CD1c-positive myeloid dendritic cell (primary cell): ENCODE results near the gene DIP2C.
A peak's percentile ranks its signal among the peaks of the same experiment; 100 is the strongest.

ENCODE experiments used
- DNase-seq: peaks from one replicate; pipeline ENCODE4 v3.0.0-alpha.2; 2016; ENCODE audit errors: extremely low spot score

Gene DIP2C

GRCh38 chr10:625751-626711 lies 63.4 kb downstream of the DIP2C start:
- DNase-seq, result no peak

GRCh38 chr10:625333-625696 lies 64.2 kb downstream of the DIP2C start:
- no peak for DNase-seq

GRCh38 chr10:624605-625332 lies 64.7 kb downstream of the DIP2C start:
- peak; percentile 30 for DNase-seq

- no peak for DNase-seq
Observed at GRCh38 chr10:624312-624604, 65.2 kb downstream of the DIP2C start.

- no peak for DNase-seq
Observed at GRCh38 chr10:623477-624311, 65.8 kb downstream of the DIP2C start.

GRCh38 chr10:623014-623413 lies 66.5 kb downstream of the DIP2C start:
- no peak for DNase-seq

GRCh38 chr10:621981-622740 lies 67.3 kb downstream of the DIP2C start:
- no peak for DNase-seq

- no peak for DNase-seq
Observed at GRCh38 chr10:621513-621912, 68.0 kb downstream of the DIP2C start.

- DNase-seq, result no peak
Observed at GRCh38 chr10:620971-621370, 68.5 kb downstream of the DIP2C start.

- DNase-seq, result peak; percentile 35
Observed at GRCh38 chr10:620417-620816, 69.1 kb downstream of the DIP2C start.

- DNase-seq, result no peak
Observed at GRCh38 chr10:619710-620109, 69.8 kb downstream of the DIP2C start.

- DNase-seq, result no peak
Observed at GRCh38 chr10:618229-618989, 71.1 kb downstream of the DIP2C start.

- no peak for DNase-seq
Observed at GRCh38 chr10:617471-617870, 72.0 kb downstream of the DIP2C start.

GRCh38 chr10:615583-616152 lies 73.8 kb downstream of the DIP2C start:
- no peak for DNase-seq

GRCh38 chr10:614790-615582 lies 74.5 kb downstream of the DIP2C start:
- no peak for DNase-seq

GRCh38 chr10:614139-614711 lies 75.2 kb downstream of the DIP2C start:
- no peak for DNase-seq

- DNase-seq, result no peak
Observed at GRCh38 chr10:613271-614138, 76.0 kb downstream of the DIP2C start.

GRCh38 chr10:612696-613095 lies 76.8 kb downstream of the DIP2C start:
- no peak for DNase-seq
